Osteocyte (in vitro differentiated cells): ENCODE measurements around the gene RPS18. TPM values are rescaled to one million over a fixed set of nuclear protein-coding genes. Genes with fewer than 3 reads are reported as not detected.

ENCODE experiments used
- DNase-seq: peaks from one replicate; pipeline ENCODE4 v3.0.0; 2021; ENCODE audit warnings: mixed read lengths; ENCODE audit not compliant: unreplicated experiment; ENCODE audit errors: extremely low spot score
- H3K27ac Mint-ChIP-seq: one replicate; pipeline ENCODE4 v1.8.0; 2021; ENCODE audit warnings: mild to moderate bottlenecking, mixed read lengths; ENCODE audit not compliant: unreplicated experiment
- H3K27me3 Mint-ChIP-seq: one replicate; pipeline ENCODE4 v1.8.0; 2021; ENCODE audit warnings: mixed read lengths; ENCODE audit not compliant: unreplicated experiment
- H3K36me3 Mint-ChIP-seq: one replicate; pipeline ENCODE4 v1.8.0; 2021; ENCODE audit warnings: mixed read lengths; ENCODE audit not compliant: unreplicated experiment
- H3K4me1 Mint-ChIP-seq: one replicate; pipeline ENCODE4 v1.8.0; 2021; ENCODE audit warnings: mixed read lengths; ENCODE audit not compliant: unreplicated experiment
- H3K4me3 Mint-ChIP-seq: one replicate; pipeline ENCODE4 v1.8.0; 2021; ENCODE audit warnings: mild to moderate bottlenecking, moderate library complexity, mixed read lengths; ENCODE audit not compliant: unreplicated experiment
- H3K9me3 Mint-ChIP-seq: one replicate; pipeline ENCODE4 v1.8.0; 2021; ENCODE audit warnings: mixed read lengths; ENCODE audit not compliant: unreplicated experiment
- CTCF ChIP-seq: fragments of 200-600 bp; sonication (generic); IDR thresholded peaks from 2 replicates; pipeline ENCODE4 v1.5.0; 2021; ENCODE audit warnings: antibody characterized with exemption, mild to moderate bottlenecking, moderate library complexity
- total RNA-seq: library from RNA; stranded (reverse); gene quantifications from 2 replicates; pipeline ENCODE4 v1.2.1, GENCODE V29; 2021

Gene RPS18
- total RNA-seq, 1 donor from 2014 or later, result 2,180 TPM

GRCh38 chr6:33317419-33317668, 45.5 kb downstream of the RPS18 start:
- Mint-ChIP-seq H3K9me3 (no peaks in the 10 kb centered on the region), H3K36me3 (peaks cover 20% of the 10 kb centered on the region), H3K27me3 (no peaks in the 10 kb centered on the region), H3K4me3 (peak overlapping the region; percentile 70), H3K4me1 (peaks cover 63% of the 10 kb centered on the region), H3K27ac (peak overlapping the region; percentile 70)
- TF ChIP-seq CTCF, result no peak
- no peak for DNase-seq

GRCh38 chr6:33317669-33318425, 46.0 kb downstream of the RPS18 start, which contains the start of gene ZBTB22:
TSS of gene ZBTB22 (minus strand) at chr6:33317744. CDS start at chr6:33316916, 828 bp downstream.
- H3K4me1 Mint-ChIP-seq, result peaks cover 63% of the 10 kb centered on the region
- peak within 1 kb of the TSS; percentile 95 for H3K4me3 Mint-ChIP-seq
- H3K36me3 Mint-ChIP-seq, result peaks cover 20% of the 10 kb centered on the region
- H3K27me3 Mint-ChIP-seq, result no peaks in the 10 kb centered on the region
- no peaks in the 10 kb centered on the region for H3K9me3 Mint-ChIP-seq
- peak; percentile 98 for DNase-seq
- TF ChIP-seq CTCF, result no peak
- peak within 1 kb of the TSS; percentile 99 for H3K27ac Mint-ChIP-seq

DNA sequence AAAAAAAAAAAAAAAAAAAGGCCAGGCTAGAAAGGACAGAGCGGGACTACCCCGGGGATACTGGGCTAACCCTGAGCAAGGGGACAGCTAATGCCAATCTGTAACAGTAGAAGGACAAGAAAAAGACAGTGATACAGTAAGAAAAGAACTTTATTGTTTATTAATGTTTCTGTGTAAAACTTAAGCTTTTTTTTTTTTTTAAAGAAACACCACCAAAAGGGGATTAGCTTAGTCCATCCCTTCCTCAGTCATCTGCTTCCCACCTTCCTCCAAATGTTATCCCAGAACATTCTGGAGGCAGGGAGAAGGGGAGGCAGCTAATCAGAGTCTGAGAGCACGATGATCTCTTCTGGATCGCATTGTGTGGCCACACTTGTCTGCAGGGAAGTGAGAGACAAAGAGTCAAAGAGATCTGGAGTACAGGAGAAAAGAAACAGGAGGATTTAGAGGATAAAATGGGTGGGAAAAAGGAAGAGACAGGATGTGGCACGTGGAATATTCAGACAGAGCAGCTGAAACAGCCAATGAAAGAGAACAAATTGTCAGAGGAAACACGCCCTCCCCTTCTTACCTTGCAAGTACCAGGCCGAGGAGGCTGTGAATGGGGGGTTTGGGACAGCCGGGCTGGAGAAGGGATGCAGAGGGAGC, 46.7 kb downstream of the RPS18 start:
- DNase-seq, result no peak
- Mint-ChIP-seq H3K4me1 (peaks cover 62% of the 10 kb centered on the region), H3K4me3 (peak overlapping the region; percentile 95), H3K36me3 (peaks cover 20% of the 10 kb centered on the region), H3K27ac (peak overlapping the region; percentile 99), H3K9me3 (no peaks in the 10 kb centered on the region), H3K27me3 (no peaks in the 10 kb centered on the region)
- no peak for TF ChIP-seq CTCF

GRCh38 chr6:33319939-33320314, 48.1 kb downstream of the RPS18 start:
- Mint-ChIP-seq H3K9me3 (no peaks in the 10 kb centered on the region), H3K27ac (no peak overlapping the region), H3K4me3 (no peak overlapping the region), H3K27me3 (no peaks in the 10 kb centered on the region), H3K4me1 (peaks cover 61% of the 10 kb centered on the region), H3K36me3 (peaks cover 20% of the 10 kb centered on the region)
- DNase-seq, result no peak
- no peak for TF ChIP-seq CTCF

- H3K9me3 Mint-ChIP-seq, result no peaks in the 10 kb centered on the region
- H3K4me3 Mint-ChIP-seq, result peak overlapping the region; percentile 68
- peaks cover 20% of the 10 kb centered on the region for H3K36me3 Mint-ChIP-seq
- H3K27ac Mint-ChIP-seq, result peak overlapping the region; percentile 12
- no peak for DNase-seq
- H3K4me1 Mint-ChIP-seq, result peaks cover 55% of the 10 kb centered on the region
- no peaks in the 10 kb centered on the region for H3K27me3 Mint-ChIP-seq
- no peak for TF ChIP-seq CTCF
Measured at GRCh38 chr6:33320315-33321181, 48.7 kb downstream of the RPS18 start.
